ENCODE data around the gene TCHP.
"Not testable (repeated sequence)": the region's sequence is repeated elsewhere in the genome, so short reads cannot be mapped to it uniquely, and the experiment has no call there.

TCHP gene

DNA sequence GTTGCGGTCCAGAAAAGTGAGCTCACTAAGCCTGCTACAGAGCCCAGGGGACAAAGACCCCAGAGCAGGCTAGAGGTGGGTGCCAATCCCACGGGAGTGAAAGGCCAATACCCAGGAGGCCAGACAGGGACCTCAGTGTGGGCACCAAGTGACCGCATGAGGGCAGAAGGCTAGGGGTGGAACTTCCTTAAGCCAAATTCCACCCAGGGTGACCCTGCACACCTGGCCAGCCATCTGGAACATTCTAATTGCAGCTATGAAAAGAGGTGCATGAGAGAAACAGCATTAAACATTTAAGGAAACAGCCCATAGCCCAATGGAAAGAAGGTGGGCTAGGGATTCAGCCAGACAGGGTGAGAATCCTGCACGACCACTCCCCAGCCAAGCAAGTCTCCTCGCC lies 39.1 kb upstream of the TCHP start:
- TF ChIP-seq ISL1 (CRISPR knock-in tag; IDR thresholded peaks at IDR 0.05): no peak
- TF ChIP-seq CSDC2 (CRISPR knock-in tag; IDR thresholded peaks at IDR 0.05): no peak
- TF ChIP-seq ZNF70 (CRISPR knock-in tag; IDR thresholded peaks at IDR 0.05): no peak
- TF ChIP-seq, protein P1, sequence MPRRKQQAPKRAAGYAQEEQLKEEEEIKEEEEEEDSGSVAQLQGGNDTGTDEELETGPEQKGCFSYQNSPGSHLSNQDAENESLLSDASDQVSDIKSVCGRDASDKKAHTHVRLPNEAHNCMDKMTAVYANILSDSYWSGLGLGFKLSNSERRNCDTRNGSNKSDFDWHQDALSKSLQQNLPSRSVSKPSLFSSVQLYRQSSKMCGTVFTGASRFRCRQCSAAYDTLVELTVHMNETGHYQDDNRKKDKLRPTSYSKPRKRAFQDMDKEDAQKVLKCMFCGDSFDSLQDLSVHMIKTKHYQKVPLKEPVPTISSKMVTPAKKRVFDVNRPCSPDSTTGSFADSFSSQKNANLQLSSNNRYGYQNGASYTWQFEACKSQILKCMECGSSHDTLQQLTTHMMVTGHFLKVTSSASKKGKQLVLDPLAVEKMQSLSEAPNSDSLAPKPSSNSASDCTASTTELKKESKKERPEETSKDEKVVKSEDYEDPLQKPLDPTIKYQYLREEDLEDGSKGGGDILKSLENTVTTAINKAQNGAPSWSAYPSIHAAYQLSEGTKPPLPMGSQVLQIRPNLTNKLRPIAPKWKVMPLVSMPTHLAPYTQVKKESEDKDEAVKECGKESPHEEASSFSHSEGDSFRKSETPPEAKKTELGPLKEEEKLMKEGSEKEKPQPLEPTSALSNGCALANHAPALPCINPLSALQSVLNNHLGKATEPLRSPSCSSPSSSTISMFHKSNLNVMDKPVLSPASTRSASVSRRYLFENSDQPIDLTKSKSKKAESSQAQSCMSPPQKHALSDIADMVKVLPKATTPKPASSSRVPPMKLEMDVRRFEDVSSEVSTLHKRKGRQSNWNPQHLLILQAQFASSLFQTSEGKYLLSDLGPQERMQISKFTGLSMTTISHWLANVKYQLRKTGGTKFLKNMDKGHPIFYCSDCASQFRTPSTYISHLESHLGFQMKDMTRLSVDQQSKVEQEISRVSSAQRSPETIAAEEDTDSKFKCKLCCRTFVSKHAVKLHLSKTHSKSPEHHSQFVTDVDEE (CRISPR knock-in tag; IDR thresholded peaks at IDR 0.05): no peak
- TF ChIP-seq GLIS3 (CRISPR knock-in tag; IDR thresholded peaks at IDR 0.05): no peak
- TF ChIP-seq ZFP30 (CRISPR knock-in tag; IDR thresholded peaks at IDR 0.05): no peak
- no peak for TF ChIP-seq SNAI2 (CRISPR knock-in tag; IDR thresholded peaks at IDR 0.05)
- no peak for TF ChIP-seq TOX (CRISPR knock-in tag; IDR thresholded peaks at IDR 0.05; ENCODE audit: borderline replicate concordance)
- no peak for TF ChIP-seq TCF4 (CRISPR knock-in tag; IDR thresholded peaks at IDR 0.05; ENCODE audit: borderline replicate concordance)
- TF ChIP-seq OSR1 (CRISPR knock-in tag; IDR thresholded peaks at IDR 0.05): no peak
- TF ChIP-seq ARNTL (CRISPR knock-in tag; IDR thresholded peaks at IDR 0.05; ENCODE audit: borderline replicate concordance, low read depth): no peak
- ATAC-seq: no peak

DNA sequence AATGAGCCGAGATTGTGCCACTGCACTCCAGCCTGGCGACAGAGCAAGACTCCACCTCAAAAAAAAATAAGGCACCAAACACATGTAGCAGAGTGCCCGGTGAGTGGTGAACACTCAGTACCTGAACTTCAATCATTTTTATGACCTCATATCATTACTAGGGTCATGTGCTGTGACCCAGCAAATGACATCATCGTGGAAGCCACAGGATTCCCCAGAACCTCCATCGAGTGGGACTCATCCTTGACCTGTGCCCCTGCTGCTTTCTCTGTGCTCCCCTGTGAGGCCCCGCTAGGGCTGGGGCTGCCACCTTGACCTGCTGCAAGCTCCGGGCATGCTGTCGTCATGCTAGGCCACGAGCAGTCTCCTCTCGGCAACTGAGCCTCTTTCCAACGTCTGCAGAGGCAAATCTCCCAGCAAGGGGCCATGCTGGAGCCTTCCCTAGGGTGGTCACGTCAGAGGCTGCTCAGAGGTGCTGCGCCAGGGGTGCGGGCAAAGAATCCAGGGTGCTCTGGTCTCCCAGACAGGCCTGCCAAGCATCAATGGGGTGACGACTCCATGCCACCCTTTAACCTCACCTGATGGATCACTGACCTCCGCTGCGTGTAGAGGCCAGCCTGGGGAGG lies 38.3 kb upstream of the TCHP start:
- TF ChIP-seq ZNF565 (CRISPR knock-in tag; conservative IDR thresholded peaks at IDR 0.05; ENCODE audit: low read depth) (no peak), RARB (CRISPR knock-in tag; IDR thresholded peaks at IDR 0.05) (no peak), GLIS3 (CRISPR knock-in tag; IDR thresholded peaks at IDR 0.05) (no peak)
- no peak for ATAC-seq

DNA sequence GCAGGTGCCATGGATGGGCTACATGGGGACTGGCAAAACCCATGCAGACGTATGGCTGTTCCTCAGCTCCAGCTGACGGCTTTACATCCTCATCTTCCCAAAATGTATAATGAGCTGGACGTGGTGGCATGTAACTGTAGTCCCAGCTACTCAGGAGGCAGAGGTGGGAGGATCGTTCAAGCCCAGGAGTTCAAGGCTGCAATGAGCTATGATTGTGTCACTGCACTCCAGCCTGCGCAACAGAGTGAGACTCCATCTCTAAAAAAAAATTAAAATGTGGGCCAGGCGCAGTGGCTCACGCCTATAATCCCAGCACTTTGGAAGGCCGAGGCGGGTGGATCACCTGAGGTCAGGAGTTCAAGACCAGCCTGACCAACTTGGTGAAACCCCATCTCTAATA lies 37.6 kb upstream of the TCHP start:
- not testable (repeated sequence) for ATAC-seq

- no peak for ATAC-seq
Measured at GRCh38 chr12:109863847-109864712, 36.0 kb upstream of the TCHP start.

GRCh38 chr12:109864916-109865315 lies 35.2 kb upstream of the TCHP start:
- ATAC-seq: no peak
- TF ChIP-seq, protein P1 (CRISPR knock-in tag; IDR thresholded peaks at IDR 0.05): no peak
- TF ChIP-seq ARNTL (CRISPR knock-in tag; IDR thresholded peaks at IDR 0.05; ENCODE audit: borderline replicate concordance, low read depth) (no peak), ZNF70 (CRISPR knock-in tag; IDR thresholded peaks at IDR 0.05) (no peak), CSRNP3 (CRISPR knock-in tag; IDR thresholded peaks at IDR 0.05) (no peak), ISL1 (CRISPR knock-in tag; IDR thresholded peaks at IDR 0.05) (no peak), ZC3H10 (CRISPR knock-in tag; IDR thresholded peaks at IDR 0.05) (no peak), TOX (CRISPR knock-in tag; IDR thresholded peaks at IDR 0.05; ENCODE audit: borderline replicate concordance) (no peak), ZFP3 (CRISPR knock-in tag; IDR thresholded peaks at IDR 0.05) (no peak), ZFP30 (CRISPR knock-in tag; IDR thresholded peaks at IDR 0.05) (no peak), TCF4 (CRISPR knock-in tag; IDR thresholded peaks at IDR 0.05; ENCODE audit: borderline replicate concordance) (no peak), PPARA (CRISPR knock-in tag; IDR thresholded peaks at IDR 0.05; ENCODE audit: borderline replicate concordance) (no peak), ZNF8 (CRISPR knock-in tag; IDR thresholded peaks at IDR 0.05) (no peak), RARB (CRISPR knock-in tag; IDR thresholded peaks at IDR 0.05) (no peak), SNAI2 (CRISPR knock-in tag; IDR thresholded peaks at IDR 0.05) (no peak), ZNF565 (CRISPR knock-in tag; conservative IDR thresholded peaks at IDR 0.05; ENCODE audit: low read depth) (no peak), CREB5 (CRISPR knock-in tag; IDR thresholded peaks at IDR 0.05; ENCODE audit: low read depth) (no peak)

More at GRCh38 chr12:109863847-109864712, 36.0 kb upstream of the TCHP start:
- TF ChIP-seq PATZ1 (CRISPR knock-in tag; IDR thresholded peaks at IDR 0.05; ENCODE audit: borderline replicate concordance): no peak
- TF ChIP-seq SNAI2 (CRISPR knock-in tag; IDR thresholded peaks at IDR 0.05): no peak

All from SK-N-SH treated with all-trans-retinoic acid at 6 μM for 48 hours (cell line).